ENCODE data around the gene RNF212. TPM values are rescaled to one million over a fixed set of nuclear protein-coding genes. Genes with fewer than 3 reads are reported as not detected.

Gene RNF212
- total and polyA plus RNA-seq, 2 of the 13 experiments (the other 11 are each of a cell fraction or from before 2014, with no cell fraction given) = not detected

GRCh38 chr4:1109898-1110506 lies 3.4 kb downstream of the RNF212 start:
- DNase-seq (ENCODE audit: low spot score) = peak; percentile 39
- TF ChIP-seq FOXK2 (IDR thresholded peaks at IDR 0.05) = no peak
- TF ChIP-seq RERE (CRISPR knock-in tag; IDR thresholded peaks at IDR 0.05; ENCODE audit: low read depth) = no peak
- TF ChIP-seq MAX (IDR thresholded peaks at IDR 0.05) = no peak
- TF ChIP-seq BATF2 (CRISPR knock-in tag; IDR thresholded peaks at IDR 0.05) = no peak
- TF ChIP-seq ZSCAN20 (CRISPR knock-in tag; IDR thresholded peaks at IDR 0.05; ENCODE audit: borderline replicate concordance) = no peak
- no peak for TF ChIP-seq ZSCAN5A (CRISPR knock-in tag; IDR thresholded peaks at IDR 0.05; ENCODE audit: borderline replicate concordance)
- no peak for TF ChIP-seq ZNF691 (CRISPR knock-in tag; IDR thresholded peaks at IDR 0.05; ENCODE audit: borderline replicate concordance, low read depth)
- no peak for TF ChIP-seq ZNF280B (CRISPR knock-in tag; IDR thresholded peaks at IDR 0.05; ENCODE audit: borderline replicate concordance)
- TF ChIP-seq MBNL3 (CRISPR knock-in tag; conservative IDR thresholded peaks at IDR 0.05) = no peak
- no peak for TF ChIP-seq ETS1 (CRISPR knock-in tag; IDR thresholded peaks at IDR 0.05)
- TF ChIP-seq RFX1 (IDR thresholded peaks at IDR 0.05) = no peak
- peak; percentile 83; the same call in 1 of the 2 replicates for TF ChIP-seq BHLHE40 (IDR thresholded peaks at IDR 0.05; ENCODE audit: low read length)

More at GRCh38 chr4:1109898-1110506, 3.4 kb downstream of the RNF212 start:
- Histone ChIP-seq H2AFZ (ENCODE audit: low read length) (no peak overlapping the region), H3K4me3 (replicated peaks in 1 of 3; ENCODE audit: insufficient read depth in 1 of 3, low read depth in 2 of 3, low read length in 3 of 3) (no peak overlapping the region), H3K27me3 (ENCODE audit: control insufficient read depth in 1 of 2, insufficient read depth in 2 of 2, low read length in 2 of 2) (peaks cover 6 to 39% of the 10 kb centered on the region in 2 experiments), H3K9ac (ENCODE audit: insufficient read depth, low read depth, low read length) (no peak overlapping the region), H3K4me2 (ENCODE audit: low read depth, low read length) (no peak overlapping the region), H3K4me1 (ENCODE audit: insufficient read depth, low read length) (peaks cover 14% of the 10 kb centered on the region), H3K9me3 (ENCODE audit: low read length) (no peaks in the 10 kb centered on the region), H3K27ac (ENCODE audit: extremely low read length, insufficient read depth, low read length) (no peak overlapping the region), H4K20me1 (ENCODE audit: insufficient read depth, low read length) (no peaks in the 10 kb centered on the region), H3K79me2 (ENCODE audit: insufficient read depth, low read length) (no peaks in the 10 kb centered on the region), H3K36me3 (replicated peaks in 1 of 2; ENCODE audit: control insufficient read depth in 1 of 2, insufficient read depth in 2 of 2, low read length in 2 of 2) (no peaks in the 10 kb centered on the region)
- POLR2A ChIA-PET = no interaction called here
- WGBS (ENCODE audit: low lambda C conversion rate) = 0% methylated on average over 8 of the region's 8 CpGs
- BruUV-seq (replicated peaks) = no TSS peak
- in situ Hi-C loops (cut with HindIII; ENCODE audit: extremely low pct_ligation_motif_present, low pct_unique_long_range_greater_than_20kb) (no loop called here), intact Hi-C loops (cut with micrococcal nuclease; ENCODE audit: unreplicated experiment) (no loop called here)
- ATAC-seq (peak; percentile 43; the same call in 2 of the 3 replicates), FAIRE-seq (no peak)
- CTCF ChIA-PET (ENCODE audit: low intra/inter-chr PET ratio, low total read pairs) = no interaction called here

Data from HepG2 (cell line).